ENCODE data around the gene ZBTB42. TPM values are rescaled to one million over a fixed set of nuclear protein-coding genes. Genes with fewer than 3 reads are reported as not detected.
A peak's percentile ranks its signal among the peaks of the same experiment; 100 is the strongest.

ZBTB42 gene
- total RNA-seq, 2 donors from 2014 or later: 10.6 to 21.8 TPM

DNA sequence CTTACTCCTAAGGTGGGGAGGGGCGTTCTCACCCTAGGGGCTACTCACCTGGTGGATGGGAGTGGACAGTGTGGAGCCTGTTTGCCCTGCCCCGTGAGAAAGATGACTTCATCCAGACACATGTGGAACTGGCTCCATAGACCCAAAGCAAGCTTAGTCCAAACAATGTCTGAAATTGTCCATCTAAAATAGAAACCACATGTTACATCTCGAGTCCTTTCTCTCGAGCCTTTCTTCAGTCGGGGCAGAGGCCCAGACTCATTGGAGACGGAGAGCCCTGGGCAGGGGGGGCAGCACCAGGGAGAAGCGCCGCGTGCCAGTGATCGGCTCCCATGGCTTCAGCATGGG lies 43.7 kb upstream of the ZBTB42 start:
- Histone ChIP-seq H3K4me3 (no peak overlapping the region), H3K4me1 (peaks cover 47% of the 10 kb centered on the region), H3K36me3 (replicated peaks in 1 of 2; ENCODE audit: insufficient read depth in 1 of 2, low read depth in 2 of 2) (no peaks in the 10 kb centered on the region), H3K27ac (peak overlapping the region in 3 of 4 donors; percentile 45 to 69 (median 65)), H3K9me3 (no peaks in the 10 kb centered on the region), H3K27me3 (no peaks in the 10 kb centered on the region)
- no peak for ATAC-seq
- DNase-seq: no peak
- TF ChIP-seq, protein P1, sequence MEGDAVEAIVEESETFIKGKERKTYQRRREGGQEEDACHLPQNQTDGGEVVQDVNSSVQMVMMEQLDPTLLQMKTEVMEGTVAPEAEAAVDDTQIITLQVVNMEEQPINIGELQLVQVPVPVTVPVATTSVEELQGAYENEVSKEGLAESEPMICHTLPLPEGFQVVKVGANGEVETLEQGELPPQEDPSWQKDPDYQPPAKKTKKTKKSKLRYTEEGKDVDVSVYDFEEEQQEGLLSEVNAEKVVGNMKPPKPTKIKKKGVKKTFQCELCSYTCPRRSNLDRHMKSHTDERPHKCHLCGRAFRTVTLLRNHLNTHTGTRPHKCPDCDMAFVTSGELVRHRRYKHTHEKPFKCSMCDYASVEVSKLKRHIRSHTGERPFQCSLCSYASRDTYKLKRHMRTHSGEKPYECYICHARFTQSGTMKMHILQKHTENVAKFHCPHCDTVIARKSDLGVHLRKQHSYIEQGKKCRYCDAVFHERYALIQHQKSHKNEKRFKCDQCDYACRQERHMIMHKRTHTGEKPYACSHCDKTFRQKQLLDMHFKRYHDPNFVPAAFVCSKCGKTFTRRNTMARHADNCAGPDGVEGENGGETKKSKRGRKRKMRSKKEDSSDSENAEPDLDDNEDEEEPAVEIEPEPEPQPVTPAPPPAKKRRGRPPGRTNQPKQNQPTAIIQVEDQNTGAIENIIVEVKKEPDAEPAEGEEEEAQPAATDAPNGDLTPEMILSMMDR (IDR thresholded peaks at IDR 0.05): no peak
- no peak for TF ChIP-seq POLR2A (IDR thresholded peaks at IDR 0.05)
- WGBS, 2 donors: 33 to 65% methylated on average over 3 to 10 of the region's 10 CpGs
- intact Hi-C loops (cut with DNase I): no loop called here

DNA sequence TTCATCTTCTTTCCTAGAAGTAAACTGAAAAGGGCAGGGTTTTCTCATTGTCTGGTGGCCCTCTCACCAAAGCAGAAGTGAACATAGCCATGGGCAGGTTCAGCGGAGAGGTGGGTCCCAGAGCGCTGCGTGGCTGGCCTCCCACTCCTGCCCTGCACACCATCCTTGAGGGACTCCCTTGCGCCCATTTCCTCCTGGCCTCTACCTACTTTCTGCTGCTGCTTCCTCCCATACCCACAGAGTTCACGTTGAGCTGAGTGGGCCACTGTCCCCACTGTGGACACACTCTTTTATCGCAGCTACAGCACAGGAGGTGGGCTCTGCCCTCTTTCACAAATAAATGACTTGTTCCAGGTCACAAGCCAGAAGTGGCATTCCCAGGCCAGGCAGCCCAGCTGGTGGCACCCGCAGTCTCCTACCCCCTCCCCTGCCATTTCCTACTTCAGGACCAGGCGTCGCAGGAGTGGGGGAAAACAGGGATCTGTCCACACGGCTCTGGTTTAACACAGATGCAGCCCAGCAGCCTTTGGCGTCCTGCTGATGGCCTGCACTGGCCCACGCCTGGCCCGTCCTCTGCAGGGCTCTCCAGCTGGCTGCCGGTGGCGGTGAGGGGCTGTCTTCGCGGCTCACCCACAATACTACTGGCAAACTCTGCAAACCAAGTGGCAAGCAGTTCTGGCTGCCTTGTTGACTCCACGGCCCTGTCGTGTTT lies 43.1 kb upstream of the ZBTB42 start:
- ATAC-seq: no peak
- WGBS, 2 donors: 76 to 85% methylated on average over 12 to 19 of the region's 19 CpGs
- Histone ChIP-seq H3K4me3 (no peak overlapping the region), H3K27ac (peak overlapping the region in 2 of 4 donors; percentile 45 to 69), H3K9me3 (no peaks in the 10 kb centered on the region), H3K27me3 (no peaks in the 10 kb centered on the region), H3K36me3 (replicated peaks in 1 of 2; ENCODE audit: insufficient read depth in 1 of 2, low read depth in 2 of 2) (no peaks in the 10 kb centered on the region), H3K4me1 (peaks cover 45% of the 10 kb centered on the region)
- no peak for DNase-seq
- intact Hi-C loops (cut with DNase I): no loop called here
- TF ChIP-seq, protein P1 (IDR thresholded peaks at IDR 0.05): no peak
- no peak for TF ChIP-seq POLR2A (IDR thresholded peaks at IDR 0.05)

DNA sequence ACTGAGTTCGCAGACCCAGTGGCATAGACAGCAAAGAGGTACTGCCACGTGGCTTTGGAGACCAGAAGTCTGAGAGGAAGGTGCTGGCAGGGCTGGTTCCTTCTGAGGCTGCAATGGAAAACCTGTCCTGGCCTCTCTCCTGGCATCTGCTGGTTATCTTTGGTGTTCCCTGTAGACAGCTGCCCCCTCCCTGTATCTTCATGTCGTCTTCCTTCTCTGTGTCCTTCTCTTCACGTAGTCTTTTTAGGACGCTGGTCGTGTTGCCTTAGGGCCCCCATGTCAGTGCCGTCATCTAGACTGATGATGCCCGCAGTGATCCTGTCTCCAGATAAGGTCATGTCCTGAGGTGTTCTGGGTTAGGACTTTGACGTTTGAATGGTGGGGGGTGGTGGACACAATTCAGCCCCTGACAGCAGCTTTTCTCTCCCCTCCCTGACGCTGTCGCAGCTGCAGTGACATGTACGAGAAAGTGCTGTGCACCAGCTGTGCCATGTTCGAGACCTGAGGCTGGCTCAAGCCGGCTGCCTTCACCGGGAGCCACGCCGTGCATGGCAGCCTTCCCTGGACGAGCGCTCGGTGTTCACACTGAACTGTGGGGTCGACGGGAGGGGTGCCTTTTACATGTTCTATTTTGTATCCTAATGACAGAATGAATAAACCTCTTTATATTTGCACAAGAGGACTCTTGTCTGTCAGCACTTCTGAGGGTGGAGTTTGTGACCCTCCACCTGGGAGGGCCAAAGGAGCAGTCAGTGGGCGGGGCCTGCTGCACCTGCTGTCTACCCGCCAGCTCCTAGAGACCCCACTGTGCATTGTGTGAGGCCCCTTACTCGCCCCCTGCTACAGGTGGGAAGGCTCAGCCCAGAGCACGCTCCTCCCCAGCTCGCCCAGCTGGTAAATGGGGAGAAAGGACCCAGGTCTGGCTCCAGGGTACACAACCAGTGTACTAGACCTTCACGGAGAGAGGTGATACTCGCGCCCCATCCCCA lies 41.6 kb upstream of the ZBTB42 start:
- DNase-seq (no peak), ATAC-seq (no peak)
- WGBS, 2 donors: 80 to 84% methylated on average over 26 to 30 of the region's 30 CpGs
- H3K36me3 ChIP-seq (replicated peaks in 1 of 2; ENCODE audit: insufficient read depth in 1 of 2, low read depth in 2 of 2): no peaks in the 10 kb centered on the region
- H3K9me3 ChIP-seq: no peaks in the 10 kb centered on the region
- intact Hi-C loops (cut with DNase I): no loop called here
- TF ChIP-seq, protein P1 (IDR thresholded peaks at IDR 0.05): no peak
- no peak for TF ChIP-seq POLR2A (IDR thresholded peaks at IDR 0.05)
- no peak overlapping the region for H3K27ac ChIP-seq
- no peak overlapping the region for H3K4me3 ChIP-seq
- peaks cover 39% of the 10 kb centered on the region for H3K4me1 ChIP-seq
- H3K27me3 ChIP-seq: no peaks in the 10 kb centered on the region

DNA sequence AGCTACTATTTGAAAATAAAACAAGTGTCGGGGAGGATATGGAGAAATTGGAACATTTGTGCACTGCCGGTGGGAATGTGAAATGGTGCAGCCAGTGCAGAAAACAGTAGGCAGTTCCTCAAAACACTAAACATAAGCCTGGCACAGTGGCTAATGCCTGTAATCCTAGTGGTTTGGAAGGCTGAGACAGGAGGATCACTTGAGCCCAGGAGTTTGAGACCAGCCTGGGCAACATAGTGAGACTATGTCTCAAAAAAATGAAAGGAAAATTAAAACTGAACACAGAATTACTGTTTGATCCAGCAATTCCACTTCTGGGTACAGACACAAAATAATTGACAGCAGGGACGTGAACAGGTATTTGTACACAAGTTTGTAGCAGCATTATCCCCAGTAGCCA lies 35.4 kb upstream of the ZBTB42 start:
- TF ChIP-seq, protein P1 (IDR thresholded peaks at IDR 0.05): no peak
- no peak for TF ChIP-seq POLR2A (IDR thresholded peaks at IDR 0.05)
- H3K4me3 ChIP-seq: no peak overlapping the region
- H3K36me3 ChIP-seq (replicated peaks in 1 of 2; ENCODE audit: insufficient read depth in 1 of 2, low read depth in 2 of 2): no peaks in the 10 kb centered on the region
- intact Hi-C loops (cut with DNase I): no loop called here
- DNase-seq (no peak), ATAC-seq (no peak)
- 93 to 100% methylated on average over 3 of the region's 3 CpGs for WGBS, 2 donors
- no peaks in the 10 kb centered on the region for H3K27me3 ChIP-seq
- H3K9me3 ChIP-seq: no peaks in the 10 kb centered on the region
- no peak overlapping the region for H3K27ac ChIP-seq
- H3K4me1 ChIP-seq: peaks cover 9% of the 10 kb centered on the region
